ENCODE data around the gene CEBPB. TPM values are rescaled to one million over a fixed set of nuclear protein-coding genes. Genes with fewer than 3 reads are reported as not detected.

Gene CEBPB
- total RNA-seq, 1 donor from 2014 or later, result 33.8 TPM

- Mint-ChIP-seq H3K4me3 (ENCODE audit: unreplicated experiment) (no peak overlapping the region), H3K27ac (ENCODE audit: unreplicated experiment) (no peak overlapping the region), H3K9me3 (ENCODE audit: unreplicated experiment) (no peaks in the 10 kb centered on the region), H3K4me1 (ENCODE audit: low read depth, unreplicated experiment) (peaks cover 14% of the 10 kb centered on the region), H3K27me3 (ENCODE audit: low read depth, unreplicated experiment) (no peaks in the 10 kb centered on the region), H3K36me3 (ENCODE audit: low read depth, unreplicated experiment) (no peaks in the 10 kb centered on the region)
- H3K27me3 ChIP-seq (ENCODE audit: insufficient read depth, low read length), result no peaks in the 10 kb centered on the region
- no peak overlapping the region for H3K4me3 ChIP-seq (ENCODE audit: insufficient read depth, low read depth, low read length)
- no peak for TF ChIP-seq EZH2 (IDR thresholded peaks at IDR 0.05; ENCODE audit: insufficient read depth, low read length)
- TF ChIP-seq CTCF (IDR thresholded peaks at IDR 0.05; ENCODE audit: insufficient read depth, low read depth, low read length), result peak; percentile 99
- no peak overlapping the region for H3K9ac ChIP-seq (ENCODE audit: low read length)
- FAIRE-seq (no peak), DNase-seq (ENCODE audit: low read depth) (no peak)
- H2AFZ ChIP-seq (ENCODE audit: low read depth, low read length), result no peak overlapping the region
- no peak overlapping the region for H3K4me2 ChIP-seq (ENCODE audit: low read length)
- H3K36me3 ChIP-seq (ENCODE audit: insufficient read depth, low read length), result no peaks in the 10 kb centered on the region
- no peaks in the 10 kb centered on the region for H3K9me3 ChIP-seq (ENCODE audit: insufficient read depth, low read depth, low read length)
- no peak overlapping the region for H3K27ac ChIP-seq (ENCODE audit: low read depth, low read length)
- peaks cover 24% of the 10 kb centered on the region for H3K4me1 ChIP-seq (ENCODE audit: insufficient read depth, low read length)
- H4K20me1 ChIP-seq (ENCODE audit: insufficient read depth, low read length), result no peaks in the 10 kb centered on the region
- no peaks in the 10 kb centered on the region for H3K79me2 ChIP-seq (ENCODE audit: insufficient read depth, low read length)
Measured at GRCh38 chr20:50169329-50169823, 21.3 kb upstream of the CEBPB start.

DNA sequence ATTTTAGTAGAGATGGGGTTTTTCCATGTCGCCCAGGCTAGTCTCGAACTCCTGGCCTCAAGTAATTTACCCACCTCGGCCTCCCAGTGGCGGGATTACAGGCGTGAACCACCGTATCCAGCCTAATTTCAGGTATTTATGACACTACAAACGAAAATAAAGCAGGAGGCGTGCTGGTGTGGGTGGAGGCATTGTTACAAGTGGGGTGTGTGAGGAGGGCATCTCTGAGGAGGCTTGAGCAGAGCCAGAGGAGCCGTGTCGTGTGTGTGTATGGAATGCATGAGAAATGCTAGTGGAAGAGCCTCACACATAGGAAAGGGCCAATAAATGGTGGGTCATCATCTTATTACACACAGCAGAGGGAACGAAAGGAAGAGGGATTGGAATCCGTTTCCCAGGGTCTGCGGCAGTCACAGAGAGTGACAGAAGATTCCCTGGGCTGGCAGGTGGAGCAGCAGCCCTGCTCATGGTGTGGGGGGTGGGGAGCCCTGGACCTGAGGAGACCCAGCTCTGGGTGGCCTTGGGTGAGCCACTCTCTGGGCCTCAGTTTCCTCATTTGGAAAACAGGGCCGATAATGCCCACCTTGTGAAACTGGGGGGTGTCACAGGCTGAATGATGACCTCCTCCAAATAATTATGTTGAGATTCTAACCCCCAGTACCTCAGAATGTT lies 19.9 kb upstream of the CEBPB start:
- H3K36me3 ChIP-seq (ENCODE audit: insufficient read depth, low read length), result no peaks in the 10 kb centered on the region
- H4K20me1 ChIP-seq (ENCODE audit: insufficient read depth, low read length), result no peaks in the 10 kb centered on the region
- no peak overlapping the region for H3K4me3 ChIP-seq (ENCODE audit: insufficient read depth, low read depth, low read length)
- no peak overlapping the region for H3K27ac Mint-ChIP-seq (ENCODE audit: unreplicated experiment)
- H3K27ac ChIP-seq (ENCODE audit: low read depth, low read length), result no peak overlapping the region
- no peak overlapping the region for H3K9ac ChIP-seq (ENCODE audit: low read length)
- H3K79me2 ChIP-seq (ENCODE audit: insufficient read depth, low read length), result no peaks in the 10 kb centered on the region
- no peak overlapping the region for H3K4me2 ChIP-seq (ENCODE audit: low read length)
- no peaks in the 10 kb centered on the region for H3K27me3 Mint-ChIP-seq (ENCODE audit: low read depth, unreplicated experiment)
- no peak overlapping the region for H2AFZ ChIP-seq (ENCODE audit: low read depth, low read length)
- no peaks in the 10 kb centered on the region for H3K27me3 ChIP-seq (ENCODE audit: insufficient read depth, low read length)
- no peak overlapping the region for H3K4me3 Mint-ChIP-seq (ENCODE audit: unreplicated experiment)
- H3K4me1 Mint-ChIP-seq (ENCODE audit: low read depth, unreplicated experiment), result peaks cover 10% of the 10 kb centered on the region
- H3K4me1 ChIP-seq (ENCODE audit: insufficient read depth, low read length), result peaks cover 20% of the 10 kb centered on the region
- H3K36me3 Mint-ChIP-seq (ENCODE audit: low read depth, unreplicated experiment), result no peaks in the 10 kb centered on the region
- TF ChIP-seq CTCF (IDR thresholded peaks at IDR 0.05; ENCODE audit: insufficient read depth, low read depth, low read length) (no peak), EZH2 (IDR thresholded peaks at IDR 0.05; ENCODE audit: insufficient read depth, low read length) (no peak)
- no peaks in the 10 kb centered on the region for H3K9me3 Mint-ChIP-seq (ENCODE audit: unreplicated experiment)
- H3K9me3 ChIP-seq (ENCODE audit: insufficient read depth, low read depth, low read length), result no peaks in the 10 kb centered on the region
- FAIRE-seq (no peak), DNase-seq (ENCODE audit: low read depth) (no peak)

All from astrocyte (in vitro differentiated cells and primary cell).